MCF 10A (cell line): ENCODE measurements around the gene ZFC3H1. TPM values are rescaled to one million over a fixed set of nuclear protein-coding genes. Genes with fewer than 3 reads are reported as not detected.

Experiments used
- BruUV-seq: library from RNA; stranded (reverse); fragments of 400-500 nt; replicated peaks from 2 replicates; lab custom pipeline; 2021; lab: Mats Ljungman, UMichigan
- CTCF ChIA-PET: fragments of 300-600 bp; sonication (Branson Sonifier 250); formaldehyde crosslinking; extraction: SDS; loops from one replicate; lab custom pipeline; 2021; ENCODE audit warnings: antibody characterized with exemption, inconsistent platforms; lab: Yijun Ruan, JAX
- POLR2A ChIA-PET: fragments of 300-600, 350-650 bp; sonication (Branson Sonifier 250); formaldehyde crosslinking; extraction: SDS; loops from one replicate; lab custom pipeline; 2020; ENCODE audit warnings: antibody characterized with exemption, inconsistent platforms; lab: Yijun Ruan, JAX
- DNase-seq: peaks from one replicate; pipeline ENCODE4 v3.0.0-alpha.2; 2018; ENCODE audit not compliant: unreplicated experiment
- H3K27ac Mint-ChIP-seq: one replicate; pipeline ENCODE4 v1.8.0; 2022; ENCODE audit warnings: mild to moderate bottlenecking, low read depth, mixed read lengths; ENCODE audit not compliant: unreplicated experiment
- H3K27me3 Mint-ChIP-seq: one replicate; pipeline ENCODE4 v1.8.0; 2022; ENCODE audit warnings: mixed read lengths; ENCODE audit not compliant: insufficient read depth, unreplicated experiment
- H3K36me3 Mint-ChIP-seq: one replicate; pipeline ENCODE4 v1.8.0; 2022; ENCODE audit warnings: mild to moderate bottlenecking, moderate library complexity, mixed read lengths; ENCODE audit not compliant: insufficient read depth, unreplicated experiment
- H3K4me1 Mint-ChIP-seq: one replicate; pipeline ENCODE4 v1.8.0; 2022; ENCODE audit warnings: mixed read lengths; ENCODE audit not compliant: insufficient read depth, unreplicated experiment
- H3K4me3 Mint-ChIP-seq: one replicate; pipeline ENCODE4 v1.8.0; 2022; ENCODE audit warnings: mild to moderate bottlenecking, moderate library complexity, mixed read lengths; ENCODE audit not compliant: unreplicated experiment
- H3K9me3 Mint-ChIP-seq: one replicate; pipeline ENCODE4 v1.8.0; 2022; ENCODE audit warnings: mixed read lengths; ENCODE audit not compliant: unreplicated experiment
- CTCF ChIP-seq: fragments of 200-600 bp; IDR thresholded peaks from one replicate; pipeline ENCODE4 v1.8.0; 2022; ENCODE audit warnings: antibody characterized with exemption, mild to moderate bottlenecking; ENCODE audit not compliant: unreplicated experiment
- intact Hi-C: fragments of 100-400 bp; cut with micrococcal nuclease; formaldehyde crosslinking; loops from 2 replicates; pipeline ENCODE4 v1.14.1; 2022
- total RNA-seq: library from RNA; stranded (reverse); gene quantifications from 2 replicates; pipeline ENCODE4 v1.2.3, GENCODE V29; 2022

Gene ZFC3H1
- total RNA-seq, 1 experiment from 2014 or later: 55.3 TPM

- Mint-ChIP-seq H3K36me3 (peaks cover 26% of the 10 kb centered on the region), H3K9me3 (no peaks in the 10 kb centered on the region), H3K27me3 (no peaks in the 10 kb centered on the region), H3K4me3 (peak overlapping the region; percentile 100), H3K4me1 (peaks cover 34% of the 10 kb centered on the region), H3K27ac (peak overlapping the region; percentile 100)
- TSS peak; percentile 65 for BruUV-seq
- POLR2A ChIA-PET: interaction anchor here (0.8 to 10.5 kb wide), 26 partner anchors 8 to 279 kb away, joined by 3 to 258 read pairs (median 9); partner anchors contain the start of genes RAB21, TBC1D15 and TMEM19
- peak; percentile 73 for DNase-seq
- TF ChIP-seq CTCF: no peak
- intact Hi-C loops: loop anchor here (2.0 to 10.0 kb wide), 3 partner anchors 48 to 182 kb away; partner anchors contain the start of gene RAB21
- CTCF ChIA-PET: interaction anchor here (0.8 to 6.6 kb wide), 10 partner anchors 8 to 92 kb away, joined by 3 to 76 read pairs (median 4); partner anchors contain the start of genes RAB21 and TMEM19
These were observed 643 bp downstream of the ZFC3H1 start for GRCh38 chr12:71662849-71663560.

- POLR2A ChIA-PET: interaction anchor here (0.6 to 10.5 kb wide), 15 partner anchors 15 to 184 kb away, joined by 3 to 258 read pairs (median 13); partner anchors contain the start of genes RAB21, TBC1D15 and TMEM19
- CTCF ChIA-PET: interaction anchor here (0.7 to 6.6 kb wide), 5 partner anchors 24 to 93 kb away, joined by 3 to 76 read pairs (median 5); partner anchors contain the start of genes RAB21 and TMEM19
- Mint-ChIP-seq H3K27me3 (no peaks in the 10 kb centered on the region), H3K36me3 (peaks cover 35% of the 10 kb centered on the region), H3K27ac (peak overlapping the region; percentile 100), H3K4me1 (peaks cover 31% of the 10 kb centered on the region), H3K9me3 (no peaks in the 10 kb centered on the region), H3K4me3 (peak overlapping the region; percentile 100)
- TF ChIP-seq CTCF: no peak
- intact Hi-C loops: loop anchor here (2.0 to 10.0 kb wide), 3 partner anchors 49 to 183 kb away; partner anchors contain the start of gene RAB21
- DNase-seq: peak; percentile 9
- no TSS peak for BruUV-seq
These were observed 1.6 kb downstream of the ZFC3H1 start for GRCh38 chr12:71661977-71662530.

- H3K27ac Mint-ChIP-seq: no peak overlapping the region
- DNase-seq: no peak
- CTCF ChIA-PET: interaction anchor here (1.0 to 1.4 kb wide), 2 partner anchors 90 to 93 kb away, joined by 4 read pairs; no protein-coding TSS in a partner anchor
- H3K4me3 Mint-ChIP-seq: no peak overlapping the region
- H3K27me3 Mint-ChIP-seq: no peaks in the 10 kb centered on the region
- peaks cover 41% of the 10 kb centered on the region for H3K36me3 Mint-ChIP-seq
- BruUV-seq: no TSS peak
- POLR2A ChIA-PET: no interaction called here
- no peak for TF ChIP-seq CTCF
- intact Hi-C loops: no loop called here
- H3K4me1 Mint-ChIP-seq: peaks cover 24% of the 10 kb centered on the region
- H3K9me3 Mint-ChIP-seq: no peaks in the 10 kb centered on the region
These were observed 6.9 kb downstream of the ZFC3H1 start for GRCh38 chr12:71656740-71657139.

GRCh38 chr12:71655907-71656306 is 7.7 kb downstream of the ZFC3H1 start:
- no peak overlapping the region for H3K27ac Mint-ChIP-seq
- CTCF ChIA-PET: interaction anchor here (1.4 to 1.6 kb wide), 2 partner anchors 19 to 91 kb away, joined by 4 read pairs; no protein-coding TSS in a partner anchor

More at GRCh38 chr12:71655907-71656306, 7.7 kb downstream of the ZFC3H1 start:
- H3K27me3 Mint-ChIP-seq: no peaks in the 10 kb centered on the region
- no peak overlapping the region for H3K4me3 Mint-ChIP-seq
- intact Hi-C loops: no loop called here
- no peak for TF ChIP-seq CTCF
- BruUV-seq: no TSS peak
- H3K9me3 Mint-ChIP-seq: no peaks in the 10 kb centered on the region
- DNase-seq: no peak
- peaks cover 41% of the 10 kb centered on the region for H3K36me3 Mint-ChIP-seq
- peaks cover 22% of the 10 kb centered on the region for H3K4me1 Mint-ChIP-seq
- POLR2A ChIA-PET: interaction anchor here (3.3 kb wide), 1 partner anchor 8 kb away, joined by 19 read pairs; the partner anchor contains the start of genes THAP2 and ZFC3H1
